PC-9 (cell line): ENCODE measurements around the gene CEP57.

Source experiments
- EZH2 ChIP-seq: fragments of 200-600 bp; sonication (generic); IDR thresholded peaks from 2 replicates; pipeline ENCODE4 v1.8.0; 2017; ENCODE audit warnings: antibody characterized with exemption, low read depth
- TF ChIP-seq, protein P1 (sequence below): fragments of 200-600 bp; sonication (generic); conservative IDR thresholded peaks from 2 replicates; pipeline ENCODE4 v1.6.1; 2017; ENCODE audit warnings: mixed run types, antibody characterized with exemption, mild to moderate bottlenecking, moderate library complexity

DNA sequence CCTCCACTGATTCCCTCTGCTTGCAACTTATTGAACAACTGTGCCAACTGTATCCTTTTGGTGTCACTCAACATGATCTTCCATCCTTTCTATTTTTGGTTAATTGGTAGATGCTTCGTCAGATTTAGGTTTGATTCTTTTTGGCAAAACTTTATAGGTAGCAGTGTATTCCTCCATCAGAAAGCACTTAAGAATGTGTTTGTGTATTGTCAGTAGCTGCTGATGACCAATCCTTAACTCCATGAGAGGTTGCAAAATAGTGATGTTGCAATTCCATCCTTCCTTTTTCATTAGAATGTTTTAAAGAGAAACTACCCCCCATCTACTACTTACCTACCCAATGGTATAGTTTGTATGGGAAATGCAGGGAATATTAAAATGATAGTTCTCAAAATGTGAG, 22.8 kb upstream of the CEP57 start:
- TF ChIP-seq, protein P1, sequence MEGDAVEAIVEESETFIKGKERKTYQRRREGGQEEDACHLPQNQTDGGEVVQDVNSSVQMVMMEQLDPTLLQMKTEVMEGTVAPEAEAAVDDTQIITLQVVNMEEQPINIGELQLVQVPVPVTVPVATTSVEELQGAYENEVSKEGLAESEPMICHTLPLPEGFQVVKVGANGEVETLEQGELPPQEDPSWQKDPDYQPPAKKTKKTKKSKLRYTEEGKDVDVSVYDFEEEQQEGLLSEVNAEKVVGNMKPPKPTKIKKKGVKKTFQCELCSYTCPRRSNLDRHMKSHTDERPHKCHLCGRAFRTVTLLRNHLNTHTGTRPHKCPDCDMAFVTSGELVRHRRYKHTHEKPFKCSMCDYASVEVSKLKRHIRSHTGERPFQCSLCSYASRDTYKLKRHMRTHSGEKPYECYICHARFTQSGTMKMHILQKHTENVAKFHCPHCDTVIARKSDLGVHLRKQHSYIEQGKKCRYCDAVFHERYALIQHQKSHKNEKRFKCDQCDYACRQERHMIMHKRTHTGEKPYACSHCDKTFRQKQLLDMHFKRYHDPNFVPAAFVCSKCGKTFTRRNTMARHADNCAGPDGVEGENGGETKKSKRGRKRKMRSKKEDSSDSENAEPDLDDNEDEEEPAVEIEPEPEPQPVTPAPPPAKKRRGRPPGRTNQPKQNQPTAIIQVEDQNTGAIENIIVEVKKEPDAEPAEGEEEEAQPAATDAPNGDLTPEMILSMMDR: no peak
- TF ChIP-seq EZH2: no peak
